K562 (cell line): Measurements from ENCODE around the gene HHIPL1. TPM values are rescaled to one million over a fixed set of nuclear protein-coding genes. Genes with fewer than 3 reads are reported as not detected.
A peak's percentile ranks its signal among the peaks of the same experiment; 100 is the strongest.

ENCODE experiments used
- ATAC-seq: fragments of 200-7000 bp; cut with Tn5 transposase; 3 replicates; pipeline ENCODE4 v1.9.1; 2020; ENCODE audit warnings: moderate library complexity
- BruUV-seq: library from RNA; stranded (reverse); fragments of 400-500 nt; replicated peaks from 2 replicates; lab custom pipeline; 2021; lab: Mats Ljungman, UMichigan
- CTCF ChIA-PET: fragments of 300-600 bp; formaldehyde crosslinking; extraction: SDS; loops from one replicate; lab custom pipeline; 2021; ENCODE audit warnings: low intra/inter-chr PET ratio; lab: Yijun Ruan, JAX
- POLR2A ChIA-PET: fragments of 300-600, 350-650 bp; sonication (Branson Sonifier 250); formaldehyde crosslinking; extraction: SDS; loops from one replicate; lab custom pipeline; 2021; ENCODE audit warnings: antibody characterized with exemption, inconsistent platforms; lab: Yijun Ruan, JAX
- DNase-seq, 4 experiments: peaks; one replicate each; pipeline versions ENCODE4 v3.0.0 to v3.0.0-alpha.2; 2011 to 2018; ENCODE audit warnings: low spot score in 3 of 4, mixed read lengths in 3 of 4; ENCODE audit errors: extremely low read depth in 1 of 4
- FAIRE-seq: peaks from 2 replicates; lab custom pipeline; 2011; peaks lifted over from hg19 to GRCh38; lab: Jason Lieb, UNC
- H2AFZ ChIP-seq: 2 replicates; pipeline ENCODE4 v1.6.0; 2011; ENCODE audit warnings: low read depth, low read length, control low read depth, inconsistent platforms
- H3K27ac ChIP-seq: fragments of 200-600 bp; 3 replicates; pipeline ENCODE4 v1.8.0; 2011; ENCODE audit warnings: low read depth, mild to moderate bottlenecking, control low read depth, inconsistent platforms, low read length, moderate library complexity, mixed read lengths; ENCODE audit errors: extremely low read depth
- H3K27me3 ChIP-seq, 2 experiments: fragments of 300-600 bp in 1 of 2; 2 replicates in 1 of 2; 3 replicates in 1 of 2; pipeline versions ENCODE4 v1.6.0 to v1.8.0; 2011; ENCODE audit warnings: inconsistent platforms in 2 of 2, low read length in 2 of 2, mild to moderate bottlenecking in 1 of 2, mixed read lengths in 1 of 2, moderate library complexity in 1 of 2; ENCODE audit not compliant: control insufficient read depth in 2 of 2, insufficient read depth in 2 of 2
- H3K36me3 ChIP-seq: fragments of 300-600 bp; 3 replicates; pipeline ENCODE4 v1.8.0; 2011; ENCODE audit warnings: mild to moderate bottlenecking, low read length, inconsistent platforms; ENCODE audit not compliant: control insufficient read depth, insufficient read depth
- H3K4me1 ChIP-seq, 2 experiments: fragments of 200-600 bp in 1 of 2; replicated peaks in 1 of 2; 2 replicates in 1 of 2; 3 replicates in 1 of 2; pipeline versions ENCODE4 v1.5.1 to v1.8.0; 2011; ENCODE audit warnings: inconsistent platforms in 2 of 2, low read length in 2 of 2, mild to moderate bottlenecking in 1 of 2, mixed read lengths in 1 of 2, moderate library complexity in 1 of 2; ENCODE audit not compliant: control insufficient read depth in 2 of 2, insufficient read depth in 2 of 2
- H3K4me2 ChIP-seq: 2 replicates; pipeline ENCODE4 v1.6.1; 2011; ENCODE audit warnings: low read length, control low read depth, inconsistent platforms, mixed read lengths; ENCODE audit not compliant: insufficient read depth
- H3K4me3 ChIP-seq: fragments of 200-600 bp; sonication (generic), shearing (Covaris generic); 2 replicates; pipeline ENCODE4 v1.5.1; 2016; ENCODE audit warnings: control low read depth, inconsistent platforms
- H3K79me2 ChIP-seq: fragments of 200-600 bp; 3 replicates; pipeline ENCODE4 v1.8.0; 2011; ENCODE audit warnings: low read length, inconsistent platforms; ENCODE audit not compliant: control insufficient read depth, insufficient read depth
- H3K9ac ChIP-seq, 2 experiments: 2 replicates each; pipeline versions ENCODE4 v1.6.0 to v1.6.1; 2011; ENCODE audit warnings: low read depth in 2 of 2, low read length in 2 of 2, control low read depth in 1 of 2, inconsistent platforms in 1 of 2, mild to moderate bottlenecking in 1 of 2, mixed read lengths in 1 of 2; ENCODE audit not compliant: insufficient read depth in 1 of 2
- H3K9me1 ChIP-seq: one replicate; pipeline ENCODE4 v1.6.0; 2011; ENCODE audit warnings: inconsistent platforms, mild to moderate bottlenecking, low read length, moderate library complexity; ENCODE audit not compliant: control insufficient read depth, insufficient read depth
- H3K9me3 ChIP-seq: replicated peaks from 2 replicates; pipeline ENCODE4 v1.5.1; 2011; ENCODE audit warnings: low read depth, low read length, inconsistent platforms; ENCODE audit not compliant: control insufficient read depth, insufficient read depth
- H4K20me1 ChIP-seq: replicated peaks from 2 replicates; pipeline ENCODE4 v1.6.1; 2011; ENCODE audit warnings: low read length, inconsistent platforms, mixed read lengths; ENCODE audit not compliant: control insufficient read depth, insufficient read depth
- ARID1B ChIP-seq: fragments of 450-650 bp; IDR thresholded peaks from 2 replicates; pipeline ENCODE4 v1.6.1; 2016; ENCODE audit warnings: antibody characterized with exemption, mild to moderate bottlenecking, inconsistent platforms
- HES1 ChIP-seq: fragments of 450-650 bp; IDR thresholded peaks from 2 replicates; pipeline ENCODE4 v1.6.1; 2016; ENCODE audit warnings: low read depth, mild to moderate bottlenecking, moderate library complexity
- HMG20A ChIP-seq: fragments of 450-650 bp; formaldehyde crosslinking; conservative IDR thresholded peaks from 2 replicates; pipeline ENCODE4 v1.4.0; 2020; ENCODE audit warnings: mild to moderate bottlenecking, mixed read lengths
- MTA2 ChIP-seq: fragments of 450-650 bp; IDR thresholded peaks from 2 replicates; pipeline ENCODE4 v1.6.1; 2016; ENCODE audit warnings: low read depth
- TGIF2 ChIP-seq: sonication (generic); formaldehyde crosslinking; IDR thresholded peaks from 2 replicates; pipeline ENCODE4 v1.8.1; 2022; ENCODE audit warnings: mild to moderate bottlenecking, missing genetic modification reagents, moderate library complexity
- TRIM25 ChIP-seq: fragments of 450-650 bp; IDR thresholded peaks from 2 replicates; pipeline ENCODE4 v1.7.0; 2016; ENCODE audit warnings: borderline replicate concordance
- ZNF263 ChIP-seq: sonication (generic); formaldehyde crosslinking; IDR thresholded peaks from 2 replicates; pipeline ENCODE4 v1.8.0; 2022; ENCODE audit warnings: mild to moderate bottlenecking, missing genetic modification reagents, borderline replicate concordance
- WGBS: fragments of 100-300 bp; shearing (Covaris generic); methylation state at CpG from one replicate; pipeline ENCODE4 v1.1.6; 2016; ENCODE audit warnings: low coverage, mixed read lengths; ENCODE audit not compliant: insufficient coverage; ENCODE audit errors: missing lambda C conversion rate; 5-methylcytosine and 5-hydroxymethylcytosine counted together
- in situ Hi-C: fragments of 300-500 bp; cut with MboI; formaldehyde crosslinking; loops from 4 replicates; pipeline ENCODE4 v1.15.0; 2018; ENCODE audit warnings: inconsistent platforms, mixed read lengths
- intact Hi-C: fragments of 100-400 bp; cut with micrococcal nuclease; formaldehyde crosslinking; loops from 2 replicates; pipeline ENCODE4 v1.14.2; 2022
- polyA plus RNA-seq, 8 experiments: library from polyadenylated mRNA; depleted of rRNA in 4 of 8; stranded (reverse) in 5 of 8; unstranded in 3 of 8; fragments of >200 nt; fragmentation: Nextera tagmentation in 2 of 8; fragmentation: Illumina TruSeq in 1 of 8; extraction: Ambion mirVana in 2 of 8; extraction: Trizol in 1 of 8; gene quantifications; 2 replicates each; pipeline versions ENCODE4 v1.2.1 to v1.2.3, GENCODE V29; 2011 to 2014; ENCODE audit warnings: inconsistent platforms in 1 of 8, missing spikeins in 1 of 8
- total RNA-seq, 7 experiments: library from RNA; depleted of rRNA in 6 of 7; stranded (reverse); fragments of >200 nt in 6 of 7; fragmentation: Illumina TruSeq in 2 of 7; extraction: Trizol in 2 of 7; gene quantifications; 2 replicates each; pipeline versions ENCODE4 v1.2.1 to v1.2.3, GENCODE V29; 2011 to 2021; ENCODE audit warnings: low replicate concordance in 1 of 7

HHIPL1 gene
- total and polyA plus RNA-seq, 9 of the 15 experiments (the other 6 are each of a cell fraction or from before 2014, with no cell fraction given) = not detected

- Histone ChIP-seq H3K27ac (no peak overlapping the region), H3K4me3 (no peak overlapping the region), H3K27me3 (peaks cover under 1 to 39% of the 10 kb centered on the region in 2 experiments; a peak in 4 of 5 replicates), H2AFZ (no peak overlapping the region), H3K79me2 (no peaks in the 10 kb centered on the region), H4K20me1 (no peaks in the 10 kb centered on the region), H3K36me3 (no peaks in the 10 kb centered on the region), H3K9me1 (no peaks in the 10 kb centered on the region), H3K9me3 (no peaks in the 10 kb centered on the region; the same call in 1 of the 2 replicates), H3K4me2 (no peak overlapping the region), H3K9ac (no peak overlapping the region), H3K4me1 (peaks cover 0 to 8% of the 10 kb centered on the region in 2 experiments; a peak in 3 of 5 replicates)
- DNase-seq = no peak
- ATAC-seq = no peak
- TF ChIP-seq TRIM25 (no peak), MTA2 (no peak), HES1 (no peak), ARID1B (no peak), TGIF2 (no peak), HMG20A (CRISPR knock-in tag) (no peak), ZNF263 (CRISPR knock-in tag) (peak; percentile 29; the same call in 1 of the 2 replicates)
- FAIRE-seq = no peak
- ChIA-PET CTCF (no interaction called here), POLR2A (no interaction called here)
- in situ Hi-C loops (no loop called here), intact Hi-C loops (no loop called here)
- 2% methylated on average over 9 of the region's 10 CpGs for WGBS
- BruUV-seq = no TSS peak
Measured at GRCh38 chr14:99675951-99676350, 31.0 kb downstream of the HHIPL1 start.
